LNCaP clone FGC (cell line): ENCODE measurements around the gene HERC4.

Source experiments
- DNase-seq: peaks from one replicate; pipeline ENCODE4 v3.0.0-alpha.2; 2011; ENCODE audit warnings: low read depth
- H3K4me3 ChIP-seq: 2 replicates; pipeline ENCODE4 v1.5.1; 2011; ENCODE audit warnings: mild to moderate bottlenecking, low read depth, low read length, control low read depth
- CTCF ChIP-seq: IDR thresholded peaks from 2 replicates; pipeline ENCODE4 v1.5.1; 2012; ENCODE audit warnings: mild to moderate bottlenecking; ENCODE audit not compliant: control insufficient read depth, insufficient read depth; ENCODE audit errors: extremely low read depth

Gene HERC4

GRCh38 chr10:67935223-67935622 lies 139.9 kb downstream of the HERC4 start:
- TF ChIP-seq CTCF, result no peak
- H3K4me3 ChIP-seq, result no peak overlapping the region
- DNase-seq, result no peak

GRCh38 chr10:67934336-67934735 lies 140.7 kb downstream of the HERC4 start:
- no peak for DNase-seq
- no peak for TF ChIP-seq CTCF
- no peak overlapping the region for H3K4me3 ChIP-seq

- no peak for DNase-seq
- no peak overlapping the region for H3K4me3 ChIP-seq
- TF ChIP-seq CTCF, result no peak
Measured at GRCh38 chr10:67933199-67933598, 141.9 kb downstream of the HERC4 start.

GRCh38 chr10:67926951-67927350 lies 148.1 kb downstream of the HERC4 start:
- no peak overlapping the region for H3K4me3 ChIP-seq
- DNase-seq, result no peak
- TF ChIP-seq CTCF, result no peak

GRCh38 chr10:67925449-67926005 lies 149.6 kb downstream of the HERC4 start:
- TF ChIP-seq CTCF, result no peak
- no peak overlapping the region for H3K4me3 ChIP-seq
- DNase-seq, result no peak

- no peak overlapping the region for H3K4me3 ChIP-seq
- TF ChIP-seq CTCF, result no peak
- DNase-seq, result no peak
Measured at GRCh38 chr10:67924136-67924535, 150.9 kb downstream of the HERC4 start.

- no peak for DNase-seq
- no peak for TF ChIP-seq CTCF
- no peak overlapping the region for H3K4me3 ChIP-seq
Measured at GRCh38 chr10:67923551-67923950, 151.5 kb downstream of the HERC4 start.
